OCI-LY3 (cell line): ENCODE results near the gene ZNF582.

ENCODE experiments used
- EZH2phosphoT487 ChIP-seq: fragments of 200-600 bp; shearing (Covaris generic); IDR thresholded peaks from 2 replicates; pipeline ENCODE4 v1.6.1; 2018; ENCODE audit warnings: antibody characterized with exemption, mixed run types, low read depth
- TF ChIP-seq, protein P1 (sequence below): fragments of 200-600, 300-600 bp; sonication (generic); IDR thresholded peaks from 2 replicates; pipeline ENCODE4 v1.5.1; 2014; ENCODE audit warnings: antibody characterized with exemption, low read length, low read depth

DNA sequence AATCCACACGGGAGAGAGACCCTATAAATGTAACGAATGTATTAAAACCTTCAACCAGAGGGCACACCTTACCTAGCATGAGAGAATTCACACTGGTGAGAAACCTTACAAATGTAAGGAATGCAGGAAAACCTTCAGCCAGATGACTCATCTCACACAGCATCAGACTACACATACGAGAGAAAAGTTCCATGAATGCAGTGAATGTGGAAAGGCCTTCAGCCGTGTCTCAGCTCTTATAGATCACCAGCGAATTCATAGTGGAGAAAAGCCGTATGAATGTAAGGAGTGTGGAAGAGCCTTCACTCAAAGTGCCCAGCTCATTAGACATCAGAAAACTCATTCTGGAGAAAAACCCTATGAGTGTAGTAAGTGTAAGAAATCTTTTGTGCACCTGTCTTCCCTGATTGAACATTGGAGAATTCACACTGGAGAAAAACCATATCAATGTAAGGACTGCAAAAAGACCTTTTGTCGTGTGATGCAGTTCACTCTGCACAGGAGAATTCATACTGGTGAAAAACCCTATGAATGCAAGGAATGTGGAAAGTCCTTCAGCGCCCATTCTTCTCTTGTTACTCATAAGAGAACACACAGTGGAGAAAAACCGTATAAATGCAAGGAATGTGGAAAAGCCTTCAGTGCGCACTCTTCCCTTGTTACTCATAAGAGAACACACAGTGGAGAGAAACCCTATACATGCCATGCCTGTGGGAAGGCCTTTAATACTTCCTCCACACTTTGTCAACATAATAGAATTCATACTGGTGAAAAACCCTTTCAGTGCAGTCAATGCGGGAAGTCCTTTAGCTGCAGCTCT lies 16.0 kb downstream of the ZNF582 start:
- TF ChIP-seq, protein P1, sequence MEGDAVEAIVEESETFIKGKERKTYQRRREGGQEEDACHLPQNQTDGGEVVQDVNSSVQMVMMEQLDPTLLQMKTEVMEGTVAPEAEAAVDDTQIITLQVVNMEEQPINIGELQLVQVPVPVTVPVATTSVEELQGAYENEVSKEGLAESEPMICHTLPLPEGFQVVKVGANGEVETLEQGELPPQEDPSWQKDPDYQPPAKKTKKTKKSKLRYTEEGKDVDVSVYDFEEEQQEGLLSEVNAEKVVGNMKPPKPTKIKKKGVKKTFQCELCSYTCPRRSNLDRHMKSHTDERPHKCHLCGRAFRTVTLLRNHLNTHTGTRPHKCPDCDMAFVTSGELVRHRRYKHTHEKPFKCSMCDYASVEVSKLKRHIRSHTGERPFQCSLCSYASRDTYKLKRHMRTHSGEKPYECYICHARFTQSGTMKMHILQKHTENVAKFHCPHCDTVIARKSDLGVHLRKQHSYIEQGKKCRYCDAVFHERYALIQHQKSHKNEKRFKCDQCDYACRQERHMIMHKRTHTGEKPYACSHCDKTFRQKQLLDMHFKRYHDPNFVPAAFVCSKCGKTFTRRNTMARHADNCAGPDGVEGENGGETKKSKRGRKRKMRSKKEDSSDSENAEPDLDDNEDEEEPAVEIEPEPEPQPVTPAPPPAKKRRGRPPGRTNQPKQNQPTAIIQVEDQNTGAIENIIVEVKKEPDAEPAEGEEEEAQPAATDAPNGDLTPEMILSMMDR: no peak
- no peak for TF ChIP-seq EZH2phosphoT487
